GM21367 (cell line): ENCODE data around the gene SLX4IP.
A peak's percentile ranks its signal among the peaks of the same experiment; 100 is the strongest.

ENCODE experiments used
- ATAC-seq: cut with Tn5 transposase; IDR thresholded peaks from one replicate; pipeline ENCODE4 v1.9.1; 2021; ENCODE audit not compliant: unreplicated experiment

SLX4IP gene

GRCh38 chr20:10672624-10673127 is 237.6 kb downstream of the SLX4IP start:
- no peak for ATAC-seq

GRCh38 chr20:10673176-10673841 is 238.2 kb downstream of the SLX4IP start:
- no peak for ATAC-seq

- peak; percentile 50 for ATAC-seq
Measured at GRCh38 chr20:10673842-10674683, 239.0 kb downstream of the SLX4IP start, which contains the start of gene JAG1. TSS of gene JAG1 (minus strand) at chr20:10673999. CDS start at chr20:10673530, 469 bp downstream.

GRCh38 chr20:10674684-10675449 is 239.8 kb downstream of the SLX4IP start:
- peak; percentile 38 for ATAC-seq

- ATAC-seq: no peak
Measured at GRCh38 chr20:10675450-10675848, 240.3 kb downstream of the SLX4IP start.

- no peak for ATAC-seq
Measured at GRCh38 chr20:10676518-10676917, 241.4 kb downstream of the SLX4IP start.
